ENCODE data around the gene TRIM33.
"Not testable (repeated sequence)": the region's sequence is repeated elsewhere in the genome, so short reads cannot be mapped to it uniquely, and the experiment has no call there.

TRIM33 gene

DNA sequence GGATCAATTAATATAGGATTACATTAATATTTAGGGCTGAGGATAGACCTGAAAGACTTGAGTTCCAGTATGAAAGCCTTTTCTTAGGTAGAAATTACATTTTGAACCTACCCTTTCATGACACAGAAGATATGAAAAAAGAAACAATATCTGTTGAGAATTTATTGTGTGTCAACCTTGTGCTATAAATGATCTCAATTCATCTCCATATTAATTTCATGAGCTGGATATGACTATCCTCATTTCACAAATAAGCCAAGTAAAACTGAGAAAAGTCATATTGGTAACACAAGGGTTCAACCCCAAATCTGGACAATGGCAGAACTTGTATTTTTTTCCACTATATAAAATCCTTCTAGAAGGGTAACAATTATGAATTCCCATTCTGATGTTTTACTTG is 120.0 kb downstream of the TRIM33 start:
- DNase-seq: no peak

DNA sequence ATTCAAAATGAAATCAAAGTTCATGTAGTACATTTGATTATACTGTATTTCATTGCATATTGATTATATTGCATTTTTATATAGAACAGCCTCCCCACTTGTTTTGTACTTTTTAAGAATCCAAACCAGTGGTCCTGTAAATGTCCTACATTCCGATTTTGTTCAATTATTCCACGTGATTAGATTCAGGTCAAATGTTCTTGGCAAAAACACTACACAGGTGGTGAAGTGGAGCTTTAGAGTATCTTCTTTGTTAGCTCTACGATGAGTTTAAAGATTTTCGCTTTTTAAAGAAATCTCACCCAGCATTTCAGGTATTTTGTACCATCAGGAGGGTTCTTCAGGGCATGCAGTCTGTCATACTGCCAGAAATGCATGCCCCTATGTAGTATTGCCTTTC is 120.6 kb downstream of the TRIM33 start:
- no peak for DNase-seq

DNA sequence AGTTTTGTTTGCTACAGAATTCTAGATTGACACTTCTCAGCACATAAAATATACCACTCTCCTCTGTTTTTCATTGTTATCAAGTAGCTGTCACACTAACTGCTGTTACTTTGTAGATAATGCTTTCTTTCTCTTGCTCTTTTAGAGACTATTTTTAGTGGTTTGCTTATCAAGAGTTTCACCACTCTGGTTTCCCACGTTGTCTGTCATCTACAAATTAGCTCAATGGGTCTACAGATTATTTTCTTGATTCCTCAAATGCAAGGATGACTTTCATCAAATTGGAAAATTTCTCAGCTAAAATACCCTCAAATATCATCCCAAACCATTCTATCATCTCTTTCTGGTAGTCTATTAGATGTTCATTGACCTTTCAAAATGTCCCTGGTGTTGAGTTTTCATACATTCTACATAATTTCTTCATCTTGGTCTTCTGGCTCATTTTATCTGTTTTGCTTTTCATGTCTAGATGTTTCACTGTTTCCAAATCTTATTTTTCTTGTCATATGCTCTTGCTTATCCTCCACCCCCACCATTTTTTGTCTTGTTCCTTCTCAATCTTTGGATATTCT is 122.5 kb downstream of the TRIM33 start:
- DNase-seq: no peak

DNA sequence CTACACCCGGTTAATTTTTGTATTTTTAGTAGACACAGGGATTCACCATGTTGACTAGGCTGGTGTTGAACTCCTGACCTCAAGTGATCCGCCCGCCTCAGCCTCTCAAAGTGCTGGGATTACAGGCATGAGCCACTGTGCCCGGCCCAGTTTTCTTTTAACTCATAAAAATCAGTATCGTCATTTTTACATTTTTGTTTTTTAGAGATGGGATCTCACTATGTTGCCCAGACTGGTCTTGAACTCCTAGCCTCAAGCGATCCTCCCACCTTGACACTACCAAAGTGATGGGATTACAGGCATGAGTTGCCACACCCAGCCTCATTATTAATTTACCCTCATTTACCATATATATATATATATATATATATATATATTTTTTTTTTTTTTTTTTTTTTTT is 123.4 kb downstream of the TRIM33 start:
- DNase-seq: not testable (repeated sequence)

DNA sequence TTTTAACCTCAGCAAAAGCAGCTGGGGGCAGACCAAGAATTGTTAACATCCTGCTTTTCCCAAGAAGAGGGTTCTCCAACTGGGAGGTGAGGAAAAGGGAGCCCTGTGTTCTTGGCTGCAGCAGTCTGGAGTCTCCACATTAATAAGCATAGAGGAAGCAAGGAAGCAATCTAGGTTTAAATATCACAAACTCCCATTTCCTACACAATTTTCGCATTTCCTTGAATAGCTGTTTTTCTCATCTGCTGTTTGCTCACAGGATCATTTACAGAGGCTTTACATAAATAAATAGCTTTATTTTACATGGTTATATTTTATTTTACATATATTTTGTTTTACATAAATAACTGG is 124.0 kb downstream of the TRIM33 start:
- DNase-seq: no peak

DNA sequence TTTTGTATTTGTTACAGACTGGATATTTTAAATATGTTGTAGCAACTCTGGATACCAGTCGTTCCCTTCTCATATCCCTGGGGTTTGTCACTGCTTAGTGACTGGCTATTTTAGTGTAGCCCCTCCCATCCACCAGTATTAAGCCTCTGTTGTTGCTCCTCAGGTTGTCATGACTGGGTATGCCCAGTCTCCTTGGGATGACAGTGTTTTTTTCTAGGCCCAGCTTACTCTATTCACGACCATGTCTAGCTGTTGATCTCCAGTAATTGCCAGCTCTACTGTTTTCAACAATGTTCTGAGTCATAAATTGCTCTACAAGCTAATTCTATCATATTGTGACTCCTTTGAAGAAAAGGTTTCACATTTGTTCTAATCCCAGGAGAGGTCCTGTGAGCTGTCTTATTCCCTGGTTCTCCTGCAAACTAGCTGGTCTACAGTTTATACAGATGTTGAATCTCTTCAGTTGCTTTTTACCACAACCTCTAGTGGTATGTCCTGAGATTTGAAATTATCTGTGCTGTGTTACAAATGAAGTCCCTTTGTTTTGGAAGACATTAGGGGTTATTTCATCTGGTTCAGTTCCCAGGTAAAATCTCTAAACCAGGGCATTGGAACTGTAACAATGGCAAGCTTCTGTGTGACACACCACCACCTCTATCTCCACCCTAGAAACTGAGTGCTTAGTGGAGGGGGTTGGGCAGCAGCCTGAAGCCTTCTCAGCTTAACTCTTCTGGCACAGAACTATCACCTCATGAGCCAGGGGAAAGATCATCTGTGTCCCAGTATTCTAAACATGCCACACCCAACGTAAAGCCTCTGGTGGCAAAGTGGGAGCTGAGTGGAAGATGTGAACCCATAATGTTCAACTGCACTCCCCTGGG is 124.6 kb downstream of the TRIM33 start:
- DNase-seq: no peak

DNA sequence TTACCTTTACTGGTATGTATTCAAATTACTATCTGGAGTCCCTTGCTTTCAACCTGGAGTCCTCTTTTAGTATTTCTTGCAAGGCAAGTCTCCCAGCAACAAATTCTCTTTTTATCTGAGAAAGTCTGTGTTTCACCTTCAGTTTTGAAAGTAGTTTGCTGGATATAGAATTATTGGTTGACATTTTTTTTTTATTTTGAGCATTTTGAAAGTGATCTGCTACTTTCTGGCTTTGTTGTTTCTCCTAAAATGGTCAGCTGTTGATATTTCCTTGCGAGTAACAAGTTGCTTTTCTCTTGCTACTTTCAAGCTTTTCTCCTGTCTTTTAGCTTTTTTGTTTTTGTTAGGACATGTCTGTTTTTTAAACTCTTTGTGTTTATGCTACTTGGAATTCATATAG is 126.1 kb downstream of the TRIM33 start:
- no peak for DNase-seq

DNA sequence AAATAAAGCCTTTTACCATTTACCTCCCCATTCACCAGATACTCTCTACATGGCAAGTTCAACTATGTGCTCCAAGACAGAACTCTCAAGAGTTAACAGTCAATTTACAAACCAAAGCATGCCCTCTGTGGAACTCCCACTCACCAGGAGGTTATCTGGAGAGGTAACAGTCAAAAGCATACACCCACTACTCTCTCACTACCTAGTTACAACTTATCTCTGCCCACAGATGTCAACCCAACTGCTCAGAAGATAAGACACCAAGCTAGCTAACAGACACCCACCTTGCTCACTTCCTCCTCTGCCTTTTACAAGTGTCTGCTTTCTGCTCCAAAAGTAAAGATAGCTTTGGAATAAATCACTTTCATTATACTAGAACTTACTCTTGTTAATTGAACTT is 131.0 kb downstream of the TRIM33 start:
- no peak for DNase-seq

DNA sequence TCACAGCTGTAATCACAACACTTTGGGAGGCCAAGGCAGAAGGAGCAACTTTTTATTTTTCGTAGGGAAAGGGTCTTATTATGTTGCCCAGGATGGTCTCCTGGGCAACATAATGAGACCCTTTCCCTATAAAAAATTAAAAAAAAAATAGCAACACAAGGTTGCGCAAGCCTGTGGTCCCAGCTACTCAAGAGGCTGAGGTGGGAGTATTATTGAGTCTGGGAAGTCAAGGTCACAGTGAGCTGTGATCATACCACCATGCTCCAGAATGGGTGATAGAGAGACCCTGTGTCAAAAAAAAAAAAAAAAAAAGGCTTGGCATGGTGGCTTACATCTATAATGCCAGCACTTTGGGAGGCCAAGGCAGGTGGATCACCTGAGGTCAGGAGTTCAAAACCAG is 131.6 kb downstream of the TRIM33 start:
- DNase-seq: no peak

DNA sequence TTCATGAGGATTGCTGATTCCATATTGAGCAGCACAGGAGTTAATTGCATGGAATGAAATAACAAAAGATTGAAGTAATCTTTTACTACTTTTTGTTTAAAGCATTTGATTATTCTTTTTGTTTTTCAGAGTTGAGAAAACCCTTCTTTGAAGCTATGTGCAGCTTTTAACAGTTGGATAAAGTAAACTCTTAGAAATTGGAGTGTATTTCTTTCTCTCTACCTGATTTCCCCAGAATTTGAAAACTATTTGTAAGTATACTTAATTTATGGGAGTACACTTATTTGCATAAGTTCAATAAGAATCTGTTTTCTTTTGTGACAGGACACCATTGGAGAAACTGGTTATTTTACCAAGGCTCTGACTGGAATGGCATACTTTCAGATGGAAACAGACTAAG is 133.6 kb downstream of the TRIM33 start:
- DNase-seq: no peak

DNA sequence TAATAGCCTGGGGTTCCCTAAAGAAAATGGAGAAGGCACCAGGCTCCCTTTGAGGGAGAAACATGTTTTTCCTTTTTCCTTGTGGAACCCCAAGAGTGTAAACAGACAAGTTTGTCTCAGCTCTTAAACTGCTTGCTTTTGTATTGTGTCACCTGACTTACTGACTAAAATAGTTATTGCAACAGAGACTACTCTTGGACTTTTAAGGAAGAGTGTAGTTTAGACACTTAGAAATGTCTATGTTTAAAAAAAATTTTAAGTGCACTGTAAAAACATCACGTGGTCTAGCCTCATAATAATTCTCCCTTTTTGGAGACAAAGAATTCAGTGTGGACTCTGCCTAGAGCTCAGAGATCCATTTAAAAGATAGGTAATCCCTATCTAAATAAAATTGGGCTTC is 141.1 kb downstream of the TRIM33 start:
- no peak for DNase-seq

DNA sequence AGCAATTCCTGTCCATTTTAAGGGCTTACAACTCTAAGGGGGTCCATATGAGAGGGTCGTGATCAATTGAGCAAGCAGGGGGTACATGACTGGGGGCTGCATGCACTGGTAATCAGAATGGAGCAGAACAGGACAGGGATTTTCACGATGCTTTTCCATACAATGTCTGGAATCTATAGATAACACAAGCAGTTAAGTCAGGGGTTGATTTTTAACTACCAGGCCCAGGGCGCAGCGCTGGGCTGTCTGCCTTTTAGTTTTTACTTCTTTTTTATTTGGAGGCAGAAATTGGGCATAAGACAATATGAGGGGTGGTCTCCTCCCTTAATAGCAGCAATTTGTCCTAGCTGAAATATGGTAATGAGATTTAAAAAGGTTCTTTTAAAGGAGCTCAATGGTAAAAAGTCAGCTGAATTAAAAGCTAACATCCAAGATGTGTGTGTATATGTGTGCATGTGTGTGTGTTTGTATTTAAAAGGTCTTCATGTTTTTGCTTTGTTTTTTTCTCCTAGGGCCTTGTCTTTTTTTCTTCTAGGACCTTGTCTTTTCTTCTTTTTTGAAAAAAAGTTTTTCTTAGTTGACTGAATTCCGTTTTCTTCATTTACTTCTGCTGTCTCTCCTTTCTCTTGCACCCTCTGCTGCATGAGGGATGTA is 141.6 kb downstream of the TRIM33 start:
- not testable (repeated sequence) for DNase-seq

DNA sequence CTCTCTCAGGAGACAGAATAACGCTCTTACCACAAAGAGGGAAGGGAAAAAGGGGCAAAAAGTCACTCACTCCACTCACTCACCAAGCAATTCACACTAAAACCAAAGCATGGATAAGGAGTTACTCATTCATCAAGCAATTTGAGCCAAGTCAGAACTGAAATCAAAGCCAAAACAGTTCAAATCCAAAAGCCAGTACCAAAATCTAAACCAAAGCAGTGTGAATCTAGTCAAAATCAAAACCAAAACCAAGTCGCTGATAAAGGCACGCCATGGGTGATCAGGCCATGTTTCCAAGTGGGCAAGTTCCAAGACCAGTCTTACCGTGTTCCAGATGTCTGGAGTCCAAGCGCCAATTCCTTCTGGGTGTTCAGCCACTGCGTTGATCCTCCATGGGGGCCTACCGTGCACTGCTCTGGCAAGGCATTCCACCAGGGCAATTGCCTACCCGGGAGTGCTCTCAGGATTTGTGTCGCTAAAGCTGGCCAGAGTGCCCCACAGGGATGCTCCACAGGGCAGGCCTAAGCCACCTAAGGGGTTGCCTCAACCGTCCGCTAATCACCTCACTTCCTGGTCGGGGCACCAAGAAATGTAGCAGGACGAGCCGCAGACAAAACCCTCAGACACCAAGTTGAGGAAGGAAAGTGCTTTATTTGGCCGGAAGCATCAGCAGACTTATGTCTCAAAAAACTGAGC is 142.3 kb downstream of the TRIM33 start:
- DNase-seq: no peak

DNA sequence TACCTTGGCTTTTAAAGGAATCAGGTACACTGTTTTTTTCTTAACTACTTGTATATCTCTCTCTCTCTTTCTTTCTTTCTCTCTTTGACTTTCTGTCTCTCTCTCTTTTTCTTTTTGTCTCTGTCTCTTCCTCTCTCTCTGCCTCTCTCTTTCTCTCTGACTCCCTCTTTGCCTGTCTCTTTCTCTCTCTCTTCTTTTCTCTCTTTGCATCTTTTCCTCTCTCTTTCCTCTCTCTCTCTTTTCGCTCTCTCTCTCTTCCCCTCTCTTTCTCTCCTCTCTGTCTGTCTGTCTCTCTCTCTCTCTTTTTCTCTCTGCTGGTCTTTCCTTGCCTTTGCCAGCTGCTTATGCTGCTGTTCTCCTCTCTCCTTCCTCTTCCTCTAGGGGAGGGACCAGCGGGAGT is 143.2 kb downstream of the TRIM33 start:
- DNase-seq: no peak

DNA sequence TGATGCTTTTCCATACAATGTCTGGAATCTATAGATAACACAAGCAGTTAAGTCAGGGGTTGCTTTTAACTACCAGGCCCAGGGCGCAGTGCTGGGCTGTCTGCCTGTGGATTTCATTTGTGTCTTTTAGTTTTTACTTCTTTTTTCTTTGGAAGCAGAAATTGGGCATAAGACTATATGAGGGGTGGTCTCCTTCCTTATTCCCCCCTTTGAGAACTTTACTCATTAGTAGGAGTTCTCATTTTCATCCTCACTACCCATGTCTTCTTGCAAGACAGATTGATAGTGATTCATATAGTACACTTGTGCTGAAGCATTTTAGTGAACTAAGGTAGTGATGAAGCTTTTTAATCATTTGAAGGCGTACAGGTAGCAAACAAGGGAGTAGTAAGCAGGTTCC is 147.8 kb downstream of the TRIM33 start:
- DNase-seq: not testable (repeated sequence)

DNA sequence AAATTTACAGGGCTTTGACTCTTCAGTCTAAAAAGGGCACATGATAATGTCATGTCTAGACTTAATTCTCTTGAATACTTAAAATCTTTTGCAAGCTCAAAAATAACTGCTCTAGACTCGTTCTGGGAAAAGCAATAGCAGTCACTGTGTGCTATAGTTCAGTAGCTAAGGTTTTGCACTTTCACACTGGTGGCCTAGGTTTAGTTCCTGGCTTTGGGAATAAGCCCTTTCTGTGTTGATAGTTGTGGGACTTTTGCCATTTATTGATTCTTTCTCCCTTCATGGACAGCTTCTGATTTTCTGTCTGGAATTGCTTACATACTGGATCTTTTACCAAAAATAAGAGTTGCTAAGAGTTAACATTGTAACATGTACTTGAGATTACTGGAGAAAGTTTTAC is 151.2 kb downstream of the TRIM33 start:
- no peak for DNase-seq

DNA sequence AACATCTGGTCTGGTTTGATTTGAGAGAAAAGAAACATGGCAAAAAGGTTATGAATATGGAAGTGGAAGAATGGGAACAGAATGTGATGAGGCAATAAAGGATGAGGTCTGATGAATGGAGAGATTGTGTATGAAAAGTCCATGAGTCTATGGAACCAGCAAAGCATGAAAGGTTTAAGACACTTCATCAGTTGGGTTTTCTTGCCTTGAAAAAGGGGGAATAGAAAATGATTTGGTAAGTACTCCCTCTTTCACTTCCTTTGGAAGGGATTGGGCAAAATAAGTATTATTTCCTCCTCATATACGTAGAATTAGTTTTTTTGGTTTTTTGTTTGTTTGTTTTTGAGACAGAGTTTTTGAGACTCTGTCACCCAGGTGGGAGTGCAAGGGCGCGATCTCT is 155.8 kb downstream of the TRIM33 start:
- no peak for DNase-seq

DNA sequence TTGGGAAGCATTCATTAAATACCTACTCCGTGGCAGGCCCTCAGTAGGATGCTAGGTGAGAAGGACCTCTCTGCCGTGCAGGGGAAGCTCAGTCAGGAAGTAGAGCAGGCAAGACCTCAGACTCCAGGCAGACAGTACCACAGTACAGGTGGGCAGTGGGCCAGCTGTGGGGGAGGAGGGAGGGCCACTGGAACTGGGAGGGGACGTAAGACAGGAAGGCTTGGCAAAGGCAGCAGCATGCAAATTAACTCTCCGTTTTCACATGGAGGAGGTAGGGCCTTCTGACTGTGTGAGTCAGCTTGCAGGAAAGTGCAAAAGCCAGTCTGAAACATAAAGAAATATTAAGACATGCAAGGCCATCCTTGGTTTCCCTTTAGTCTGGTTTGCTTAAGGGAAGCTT is 157.7 kb downstream of the TRIM33 start:
- no peak for DNase-seq

DNA sequence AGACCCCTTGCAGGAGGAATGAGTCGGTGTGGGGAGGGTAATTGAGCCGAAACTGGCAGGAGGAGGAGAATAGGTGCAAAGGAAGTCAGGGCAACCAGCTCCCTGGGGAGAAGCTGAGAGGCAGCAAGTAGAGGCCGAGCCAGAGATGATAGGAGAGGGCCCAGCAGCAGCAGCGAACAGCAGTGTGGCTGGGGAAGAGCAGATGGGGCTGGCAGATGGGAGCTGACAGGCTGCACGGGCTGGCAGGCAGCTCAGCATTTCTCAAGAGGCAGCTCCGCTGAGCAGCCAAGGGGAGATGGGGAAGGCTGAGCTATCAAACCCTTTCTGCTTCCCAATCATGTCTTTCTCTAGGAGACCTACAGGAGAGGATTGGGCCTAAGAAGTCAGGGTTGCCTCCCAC is 158.2 kb downstream of the TRIM33 start:
- DNase-seq: no peak

DNA sequence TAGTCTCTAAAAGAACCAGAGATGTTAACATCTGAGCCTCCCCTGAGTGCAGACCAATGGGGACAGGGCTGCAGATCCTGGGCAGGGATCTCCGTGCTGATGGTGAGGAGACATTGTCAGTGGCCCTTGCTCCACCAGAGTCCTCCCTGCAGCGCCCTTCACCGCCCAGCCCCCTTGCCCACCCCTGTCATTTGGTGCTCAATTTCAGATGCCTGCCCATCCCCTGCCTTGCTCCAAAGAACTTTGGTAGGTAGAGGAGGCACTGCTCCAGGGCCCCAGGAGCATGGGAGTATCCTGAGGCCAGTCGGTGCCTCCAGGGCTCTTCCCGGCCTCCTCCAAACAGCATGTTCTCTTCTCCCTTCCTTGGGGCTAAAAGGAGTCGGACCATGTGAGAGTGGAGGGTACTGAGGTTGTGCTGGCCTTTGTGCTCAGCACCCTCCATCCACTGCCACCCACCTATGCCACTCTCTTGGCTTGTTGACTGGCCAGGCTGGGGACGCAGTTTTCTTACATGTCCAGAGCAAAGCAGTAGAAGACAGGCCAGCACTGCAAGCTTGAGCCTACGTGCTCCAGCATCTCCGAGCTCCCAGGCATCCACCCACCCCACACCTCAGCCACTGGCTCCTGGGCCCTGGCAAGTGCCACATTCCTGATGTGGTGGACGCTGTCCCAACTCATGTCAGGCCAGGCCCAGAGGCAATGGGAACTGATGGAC is 160.1 kb downstream of the TRIM33 start:
- DNase-seq: no peak

DNA sequence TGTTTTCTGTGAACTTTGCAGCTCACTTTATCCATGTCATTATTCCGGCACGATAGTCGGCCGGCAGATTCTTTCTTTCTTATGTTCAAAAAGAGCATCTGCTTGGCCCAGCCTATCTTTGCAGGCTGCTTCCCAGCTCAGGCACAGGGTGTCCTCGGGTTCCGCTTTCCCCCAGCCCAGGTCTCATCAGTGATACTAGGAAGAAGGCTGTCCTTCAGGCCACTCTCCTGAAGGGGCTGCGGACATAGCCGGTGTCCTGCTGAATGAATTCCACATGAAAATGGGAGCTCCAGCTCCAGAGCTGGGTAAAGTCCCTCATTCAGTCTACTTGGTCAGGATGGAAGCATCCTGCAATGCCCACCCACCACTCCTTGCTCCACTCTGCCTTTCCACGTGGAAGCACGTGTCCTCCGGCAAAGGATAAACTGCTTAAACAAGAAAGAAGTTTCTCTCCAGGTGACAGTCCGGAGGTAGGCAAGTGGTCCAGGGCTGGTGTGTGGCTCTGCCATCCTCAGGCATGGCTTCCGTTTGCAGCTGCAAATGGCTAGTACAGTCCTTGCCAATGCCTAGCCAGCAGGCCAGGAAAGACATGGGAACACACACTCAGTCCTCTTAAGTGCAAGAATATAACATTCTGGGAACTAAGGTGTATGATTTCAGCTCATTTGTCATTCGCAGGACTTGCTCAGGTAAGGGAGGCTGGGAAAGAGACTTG is 161.0 kb downstream of the TRIM33 start:
- DNase-seq: no peak

DNA sequence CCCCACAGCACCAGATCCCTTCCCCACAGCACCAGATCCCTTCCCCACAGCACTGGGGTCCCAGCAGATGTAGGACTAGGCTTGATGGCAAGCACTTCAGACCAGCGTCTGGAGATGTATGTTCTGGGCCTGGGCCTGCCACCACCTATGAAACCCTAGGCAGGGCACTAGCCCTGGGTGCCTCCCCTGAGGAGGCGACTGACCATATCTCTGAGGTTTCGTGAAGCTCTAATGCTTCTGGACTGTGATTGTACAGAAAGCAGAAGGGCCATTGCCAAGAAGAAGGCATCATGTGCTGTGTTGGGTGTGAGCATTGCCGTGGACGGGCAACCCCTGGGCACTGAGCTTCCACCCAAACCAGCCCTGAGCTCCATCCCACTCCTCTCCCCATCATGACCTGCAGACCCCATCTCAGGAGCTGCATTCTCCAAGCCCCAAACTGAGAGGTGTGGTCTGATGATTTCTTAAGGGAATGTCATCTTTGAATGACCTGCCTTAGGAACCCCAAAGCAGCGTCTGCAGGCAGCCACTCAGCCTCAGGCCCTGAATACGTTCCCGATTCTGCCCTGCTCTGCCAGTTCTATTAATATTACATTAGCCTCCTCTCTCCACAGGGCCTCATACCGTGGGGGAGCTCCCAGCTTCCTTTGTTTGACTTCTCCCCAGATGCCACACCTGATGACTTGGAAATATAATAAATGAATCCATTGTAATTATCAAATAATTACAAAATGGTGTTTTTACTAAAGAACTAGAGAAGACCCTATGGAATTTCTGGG is 163.4 kb downstream of the TRIM33 start:
- DNase-seq: no peak
